Measurements from ENCODE around the gene CDH4. TPM values are rescaled to one million over a fixed set of nuclear protein-coding genes. Genes with fewer than 3 reads are reported as not detected.

Gene CDH4
- total and polyA plus RNA-seq, 11 donors: 0.04 to 0.54 (median 0.08) TPM; not detected in 1

DNA sequence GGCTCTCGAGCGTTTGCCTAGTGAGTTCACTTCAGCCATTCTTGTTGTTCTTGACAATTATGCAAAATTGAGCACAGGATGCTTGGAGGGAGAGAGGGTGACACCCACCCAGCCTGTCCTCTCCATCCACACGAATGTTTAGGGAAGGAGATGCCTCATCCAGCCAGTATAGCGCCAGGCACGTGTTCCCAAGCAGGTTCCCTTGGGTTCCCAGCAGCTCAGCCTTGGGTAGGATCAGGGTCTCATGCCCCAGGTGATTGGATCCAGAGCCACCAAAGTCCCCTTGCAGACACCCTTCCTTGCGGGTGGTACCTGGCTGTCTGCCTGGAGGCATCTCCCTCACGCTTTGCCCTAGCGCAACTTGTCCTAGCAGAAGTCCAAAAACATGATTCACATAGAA lies 394.9 kb downstream of the CDH4 start:
- peak in 1 of 5 donors; percentile 35 for DNase-seq
- no peak for TF ChIP-seq POLR2A (IDR thresholded peaks at IDR 0.05)
- TF ChIP-seq, protein P1, sequence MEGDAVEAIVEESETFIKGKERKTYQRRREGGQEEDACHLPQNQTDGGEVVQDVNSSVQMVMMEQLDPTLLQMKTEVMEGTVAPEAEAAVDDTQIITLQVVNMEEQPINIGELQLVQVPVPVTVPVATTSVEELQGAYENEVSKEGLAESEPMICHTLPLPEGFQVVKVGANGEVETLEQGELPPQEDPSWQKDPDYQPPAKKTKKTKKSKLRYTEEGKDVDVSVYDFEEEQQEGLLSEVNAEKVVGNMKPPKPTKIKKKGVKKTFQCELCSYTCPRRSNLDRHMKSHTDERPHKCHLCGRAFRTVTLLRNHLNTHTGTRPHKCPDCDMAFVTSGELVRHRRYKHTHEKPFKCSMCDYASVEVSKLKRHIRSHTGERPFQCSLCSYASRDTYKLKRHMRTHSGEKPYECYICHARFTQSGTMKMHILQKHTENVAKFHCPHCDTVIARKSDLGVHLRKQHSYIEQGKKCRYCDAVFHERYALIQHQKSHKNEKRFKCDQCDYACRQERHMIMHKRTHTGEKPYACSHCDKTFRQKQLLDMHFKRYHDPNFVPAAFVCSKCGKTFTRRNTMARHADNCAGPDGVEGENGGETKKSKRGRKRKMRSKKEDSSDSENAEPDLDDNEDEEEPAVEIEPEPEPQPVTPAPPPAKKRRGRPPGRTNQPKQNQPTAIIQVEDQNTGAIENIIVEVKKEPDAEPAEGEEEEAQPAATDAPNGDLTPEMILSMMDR (IDR thresholded peaks at IDR 0.05): no peak
- H3K36me3 ChIP-seq: no peaks in the 10 kb centered on the region
- no peak overlapping the region for H3K4me3 ChIP-seq
- intact Hi-C loops (cut with DNase I): no loop called here
- WGBS, 4 donors: 77 to 79% (median 78%) methylated on average over 5 to 8 of the region's 8 CpGs
- H3K9me3 ChIP-seq: peaks cover 0 to 4% (median 0%) of the 10 kb centered on the region in 12 donors
- no peak for ATAC-seq
- no peak overlapping the region for H3K27ac ChIP-seq
- peaks cover 0 to 11% (median 0%) of the 10 kb centered on the region in 9 donors for H3K27me3 ChIP-seq
- H3K4me1 ChIP-seq: no peaks in the 10 kb centered on the region

DNA sequence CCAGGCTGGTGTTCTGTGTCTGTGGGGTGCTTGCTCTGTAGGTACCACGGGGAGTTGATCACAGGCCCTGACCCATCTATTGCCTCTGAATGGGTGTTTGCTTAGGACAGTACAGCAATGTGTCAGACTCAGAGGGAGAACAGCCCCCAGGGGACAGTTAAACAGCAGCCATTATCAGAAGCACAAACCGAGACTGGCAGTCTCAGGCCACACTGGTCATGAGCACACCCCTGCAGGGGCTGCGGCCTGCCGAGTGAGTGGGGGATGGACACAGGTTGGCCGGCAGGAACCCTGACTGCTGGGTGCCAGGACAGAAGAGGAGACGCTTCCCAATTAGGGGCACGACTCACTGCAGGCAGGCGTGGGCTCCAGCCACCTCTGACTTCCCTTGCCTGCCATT lies 395.6 kb downstream of the CDH4 start:
- ATAC-seq: no peak
- no peaks in the 10 kb centered on the region for H3K36me3 ChIP-seq
- H3K4me3 ChIP-seq: no peak overlapping the region
- H3K27me3 ChIP-seq: peaks cover 0 to 6% (median 0%) of the 10 kb centered on the region in 9 donors
- H3K4me1 ChIP-seq: no peaks in the 10 kb centered on the region
- TF ChIP-seq, protein P1 (IDR thresholded peaks at IDR 0.05): no peak
- TF ChIP-seq POLR2A (IDR thresholded peaks at IDR 0.05): no peak
- 51 to 60% (median 55%) methylated on average over 3 to 8 of the region's 8 CpGs for WGBS, 4 donors
- DNase-seq: peak in 1 of 5 donors; percentile 39
- intact Hi-C loops (cut with DNase I): no loop called here
- peaks cover 0 to 4% (median 0%) of the 10 kb centered on the region in 12 donors for H3K9me3 ChIP-seq
- H3K27ac ChIP-seq: no peak overlapping the region

- Histone ChIP-seq H3K4me3 (no peak overlapping the region), H3K9me3 (no peaks in the 10 kb centered on the region), H3K36me3 (no peaks in the 10 kb centered on the region), H3K4me1 (no peaks in the 10 kb centered on the region), H3K27ac (no peak overlapping the region), H3K27me3 (peaks cover 0 to 6% (median 0%) of the 10 kb centered on the region in 9 donors)
- ATAC-seq (no peak), DNase-seq (peak in 1 of 5 donors; percentile 40)
- TF ChIP-seq, protein P1 (IDR thresholded peaks at IDR 0.05): no peak
- no peak for TF ChIP-seq POLR2A (IDR thresholded peaks at IDR 0.05)
- intact Hi-C loops (cut with DNase I): no loop called here
- WGBS, 4 donors: 75 to 79% (median 78%) methylated on average over 25 of the region's 25 CpGs
Measured at GRCh38 chr20:61649105-61649859, 397.2 kb downstream of the CDH4 start.

GRCh38 chr20:61649860-61650162 lies 397.8 kb downstream of the CDH4 start:
- Histone ChIP-seq H3K4me3 (no peak overlapping the region), H3K36me3 (no peaks in the 10 kb centered on the region), H3K4me1 (no peaks in the 10 kb centered on the region), H3K9me3 (no peaks in the 10 kb centered on the region), H3K27ac (no peak overlapping the region), H3K27me3 (peaks cover 0 to 6% (median 0%) of the 10 kb centered on the region in 9 donors)
- 83 to 92% (median 88%) methylated on average over 8 of the region's 8 CpGs for WGBS, 4 donors
- DNase-seq (peak in 1 of 5 donors; percentile 47), ATAC-seq (no peak)
- TF ChIP-seq POLR2A (IDR thresholded peaks at IDR 0.05): no peak
- TF ChIP-seq, protein P1 (IDR thresholded peaks at IDR 0.05): no peak
- intact Hi-C loops (cut with DNase I): no loop called here
